ENCODE results near the gene UTRN. TPM values are rescaled to one million over a fixed set of nuclear protein-coding genes. Genes with fewer than 3 reads are reported as not detected.
A peak's percentile ranks its signal among the peaks of the same experiment; 100 is the strongest.

Gene UTRN
- total RNA-seq, 1 experiment from 2014 or later: 79.7 TPM

GRCh38 chr6:144331491-144331969 is 46.4 kb downstream of the UTRN start:
- peak overlapping the region; percentile 39 for H3K18ac ChIP-seq (ENCODE audit: insufficient read length, low read depth, low read length)
- H2BK12ac ChIP-seq (ENCODE audit: insufficient read length, low read depth, low read length): peak overlapping the region; percentile 89
- H3K4me3 Mint-ChIP-seq: peak overlapping the region; percentile 62 to 64
- H2AK5ac ChIP-seq (ENCODE audit: insufficient read length, low read length): peak overlapping the region; percentile 3
- H4K5ac ChIP-seq (ENCODE audit: insufficient read length, low read depth, low read length): peak overlapping the region; percentile 64
- H3K4me1 ChIP-seq (ENCODE audit: insufficient read depth, low read length): peaks cover 33% of the 10 kb centered on the region; the same call in 1 of the 2 replicates
- H3K9ac ChIP-seq (ENCODE audit: extremely low read depth, insufficient read length, low read length): peak overlapping the region; percentile 46
- H3K27ac Mint-ChIP-seq: peak overlapping the region; percentile 88 to 96 (median 95)
- no peaks in the 10 kb centered on the region; a peak in 2 of 7 replicates for H3K36me3 Mint-ChIP-seq (ENCODE audit: insufficient read depth in 1 of 3, low read depth in 3 of 3)
- DNase-seq: no peak
- no peak overlapping the region for H3K56ac ChIP-seq (ENCODE audit: insufficient read length, low read depth, low read length)
- no peak overlapping the region for H3K14ac ChIP-seq (ENCODE audit: insufficient read depth, low read length)
- peaks cover 5% of the 10 kb centered on the region for H3K79me1 ChIP-seq (ENCODE audit: insufficient read depth, low read depth, low read length, poor library complexity, severe bottlenecking)
- no peak overlapping the region for H4K8ac ChIP-seq (replicated peaks; ENCODE audit: insufficient read length, low read depth, low read length)
- H2BK15ac ChIP-seq (ENCODE audit: low read depth, low read length): no peak overlapping the region
- peaks cover 74 to 75% of the 10 kb centered on the region in 2 experiments for H3K4me1 Mint-ChIP-seq
- H3K4me2 ChIP-seq (ENCODE audit: insufficient read depth, insufficient read length, low read length): peak overlapping the region; percentile 61
- no peaks in the 10 kb centered on the region for H3K9me3 Mint-ChIP-seq
- no peak overlapping the region for H4K91ac ChIP-seq (ENCODE audit: insufficient read length, low read depth, low read length)
- H3K27ac ChIP-seq (ENCODE audit: insufficient read length, low read depth, low read length): peak overlapping the region; percentile 93
- H3K27me3 Mint-ChIP-seq (ENCODE audit: low read depth): no peaks in the 10 kb centered on the region
- H3T11ph ChIP-seq (ENCODE audit: low read length): no peak overlapping the region
- H3K79me2 ChIP-seq (ENCODE audit: insufficient read depth, low read length): peaks cover 7% of the 10 kb centered on the region; the same call in 1 of the 2 replicates
- H3K9me3 ChIP-seq (ENCODE audit: control insufficient read depth, low read depth, low read length): no peaks in the 10 kb centered on the region
- H4K20me1 ChIP-seq (ENCODE audit: control insufficient read depth, insufficient read depth, insufficient read length): no peaks in the 10 kb centered on the region
- no peak overlapping the region for H3K4ac ChIP-seq (ENCODE audit: low read depth, low read length)
- no peaks in the 10 kb centered on the region for H3K27me3 ChIP-seq (ENCODE audit: insufficient read depth, low read length)
- H3K23ac ChIP-seq (ENCODE audit: insufficient read length, low read depth, low read length): no peak overlapping the region
- peak overlapping the region; percentile 55 for H2BK5ac ChIP-seq (ENCODE audit: insufficient read length, low read length)
- TF ChIP-seq CTCF (conservative IDR thresholded peaks at IDR 0.05): no peak
- no peak overlapping the region for H2BK120ac ChIP-seq (ENCODE audit: low read depth, low read length, poor library complexity, severe bottlenecking)
- no peak overlapping the region for H2BK20ac ChIP-seq (ENCODE audit: low read depth, low read length, poor library complexity, severe bottlenecking)
- WGBS (ENCODE audit: extremely low coverage, insufficient read length, low lambda C conversion rate): no CpG with 5 or more reads among the region's 8 CpGs
- H3K23me2 ChIP-seq (ENCODE audit: insufficient read length, low read depth, low read length, poor library complexity, severe bottlenecking): no peaks in the 10 kb centered on the region
- no peak overlapping the region for H2AFZ ChIP-seq (ENCODE audit: low read length)
